Measurements from ENCODE around the gene KRTAP5-5. TPM values are rescaled to one million over a fixed set of nuclear protein-coding genes. Genes with fewer than 3 reads are reported as not detected.

KRTAP5-5 gene
- total and polyA plus RNA-seq, 2 of the 8 experiments (the other 6 are each of a cell fraction or from before 2014, with no cell fraction given): 0.09 TPM; not detected in 1

DNA sequence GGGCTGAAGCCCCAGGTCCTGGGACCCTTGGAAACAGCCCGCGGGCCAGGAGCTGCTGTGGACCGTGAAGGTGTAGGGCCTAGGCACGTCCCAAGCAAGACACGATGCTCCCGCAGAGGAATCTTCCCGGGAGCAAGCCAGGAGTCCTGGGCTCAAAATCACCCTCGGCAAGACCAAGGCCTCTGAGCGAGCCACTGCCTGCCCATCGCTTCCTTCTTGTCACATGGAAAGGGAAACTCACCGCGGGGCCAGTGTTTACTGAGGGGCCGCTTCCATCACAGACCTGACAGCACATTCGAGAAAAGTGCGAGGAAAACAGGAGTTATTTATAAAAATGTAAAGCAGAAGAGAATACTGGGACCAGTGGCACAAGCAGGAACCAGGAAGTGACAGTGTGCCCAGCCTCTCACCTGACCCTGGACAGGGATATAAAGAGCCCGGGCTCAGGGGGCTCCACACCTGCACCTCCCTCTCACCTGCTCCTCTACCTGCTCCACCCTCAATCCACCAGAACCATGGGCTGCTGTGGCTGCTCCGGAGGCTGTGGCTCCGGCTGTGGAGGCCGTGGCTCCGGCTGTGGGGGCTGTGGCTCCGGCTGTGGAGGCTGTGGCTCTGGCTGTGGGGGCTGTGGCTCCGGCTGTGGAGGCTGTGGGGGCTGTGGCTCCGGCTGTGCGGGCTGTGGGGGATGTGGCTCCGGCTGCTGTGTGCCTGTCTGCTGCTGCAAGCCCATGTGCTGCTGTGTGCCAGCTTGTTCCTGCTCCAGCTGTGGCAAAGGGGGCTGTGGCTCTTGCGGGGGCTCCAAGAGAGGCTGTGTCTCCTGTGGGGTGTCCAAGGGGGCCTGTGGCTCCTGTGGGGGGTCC, at the start of gene KRTAP5-5 (continued):
- TF ChIP-seq CTBP2 (IDR thresholded peaks at IDR 0.05; ENCODE audit: borderline replicate concordance, insufficient read depth, insufficient read length, low read length) (no peak), SP2 (IDR thresholded peaks at IDR 0.05; ENCODE audit: low read length) (no peak), CBX8 (IDR thresholded peaks at IDR 0.05; ENCODE audit: borderline replicate concordance, low read depth, low read length) (no peak), CHD1 (IDR thresholded peaks at IDR 0.05; ENCODE audit: low read depth, low read length) (no peak), SAP30 (IDR thresholded peaks at IDR 0.05; ENCODE audit: insufficient read depth, insufficient replicate concordance, low read length) (no peak), POU5F1 (IDR thresholded peaks at IDR 0.05; ENCODE audit: low read depth, low read length) (no peak), ZNF274 (IDR thresholded peaks at IDR 0.05; ENCODE audit: borderline replicate concordance, extremely low read depth, low read length) (no peak)
- TF ChIP-seq, protein P1, sequence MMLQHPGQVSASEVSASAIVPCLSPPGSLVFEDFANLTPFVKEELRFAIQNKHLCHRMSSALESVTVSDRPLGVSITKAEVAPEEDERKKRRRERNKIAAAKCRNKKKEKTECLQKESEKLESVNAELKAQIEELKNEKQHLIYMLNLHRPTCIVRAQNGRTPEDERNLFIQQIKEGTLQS (IDR thresholded peaks at IDR 0.05; ENCODE audit: insufficient read depth, low read depth, low read length): no peak
- TF ChIP-seq, protein P2, sequence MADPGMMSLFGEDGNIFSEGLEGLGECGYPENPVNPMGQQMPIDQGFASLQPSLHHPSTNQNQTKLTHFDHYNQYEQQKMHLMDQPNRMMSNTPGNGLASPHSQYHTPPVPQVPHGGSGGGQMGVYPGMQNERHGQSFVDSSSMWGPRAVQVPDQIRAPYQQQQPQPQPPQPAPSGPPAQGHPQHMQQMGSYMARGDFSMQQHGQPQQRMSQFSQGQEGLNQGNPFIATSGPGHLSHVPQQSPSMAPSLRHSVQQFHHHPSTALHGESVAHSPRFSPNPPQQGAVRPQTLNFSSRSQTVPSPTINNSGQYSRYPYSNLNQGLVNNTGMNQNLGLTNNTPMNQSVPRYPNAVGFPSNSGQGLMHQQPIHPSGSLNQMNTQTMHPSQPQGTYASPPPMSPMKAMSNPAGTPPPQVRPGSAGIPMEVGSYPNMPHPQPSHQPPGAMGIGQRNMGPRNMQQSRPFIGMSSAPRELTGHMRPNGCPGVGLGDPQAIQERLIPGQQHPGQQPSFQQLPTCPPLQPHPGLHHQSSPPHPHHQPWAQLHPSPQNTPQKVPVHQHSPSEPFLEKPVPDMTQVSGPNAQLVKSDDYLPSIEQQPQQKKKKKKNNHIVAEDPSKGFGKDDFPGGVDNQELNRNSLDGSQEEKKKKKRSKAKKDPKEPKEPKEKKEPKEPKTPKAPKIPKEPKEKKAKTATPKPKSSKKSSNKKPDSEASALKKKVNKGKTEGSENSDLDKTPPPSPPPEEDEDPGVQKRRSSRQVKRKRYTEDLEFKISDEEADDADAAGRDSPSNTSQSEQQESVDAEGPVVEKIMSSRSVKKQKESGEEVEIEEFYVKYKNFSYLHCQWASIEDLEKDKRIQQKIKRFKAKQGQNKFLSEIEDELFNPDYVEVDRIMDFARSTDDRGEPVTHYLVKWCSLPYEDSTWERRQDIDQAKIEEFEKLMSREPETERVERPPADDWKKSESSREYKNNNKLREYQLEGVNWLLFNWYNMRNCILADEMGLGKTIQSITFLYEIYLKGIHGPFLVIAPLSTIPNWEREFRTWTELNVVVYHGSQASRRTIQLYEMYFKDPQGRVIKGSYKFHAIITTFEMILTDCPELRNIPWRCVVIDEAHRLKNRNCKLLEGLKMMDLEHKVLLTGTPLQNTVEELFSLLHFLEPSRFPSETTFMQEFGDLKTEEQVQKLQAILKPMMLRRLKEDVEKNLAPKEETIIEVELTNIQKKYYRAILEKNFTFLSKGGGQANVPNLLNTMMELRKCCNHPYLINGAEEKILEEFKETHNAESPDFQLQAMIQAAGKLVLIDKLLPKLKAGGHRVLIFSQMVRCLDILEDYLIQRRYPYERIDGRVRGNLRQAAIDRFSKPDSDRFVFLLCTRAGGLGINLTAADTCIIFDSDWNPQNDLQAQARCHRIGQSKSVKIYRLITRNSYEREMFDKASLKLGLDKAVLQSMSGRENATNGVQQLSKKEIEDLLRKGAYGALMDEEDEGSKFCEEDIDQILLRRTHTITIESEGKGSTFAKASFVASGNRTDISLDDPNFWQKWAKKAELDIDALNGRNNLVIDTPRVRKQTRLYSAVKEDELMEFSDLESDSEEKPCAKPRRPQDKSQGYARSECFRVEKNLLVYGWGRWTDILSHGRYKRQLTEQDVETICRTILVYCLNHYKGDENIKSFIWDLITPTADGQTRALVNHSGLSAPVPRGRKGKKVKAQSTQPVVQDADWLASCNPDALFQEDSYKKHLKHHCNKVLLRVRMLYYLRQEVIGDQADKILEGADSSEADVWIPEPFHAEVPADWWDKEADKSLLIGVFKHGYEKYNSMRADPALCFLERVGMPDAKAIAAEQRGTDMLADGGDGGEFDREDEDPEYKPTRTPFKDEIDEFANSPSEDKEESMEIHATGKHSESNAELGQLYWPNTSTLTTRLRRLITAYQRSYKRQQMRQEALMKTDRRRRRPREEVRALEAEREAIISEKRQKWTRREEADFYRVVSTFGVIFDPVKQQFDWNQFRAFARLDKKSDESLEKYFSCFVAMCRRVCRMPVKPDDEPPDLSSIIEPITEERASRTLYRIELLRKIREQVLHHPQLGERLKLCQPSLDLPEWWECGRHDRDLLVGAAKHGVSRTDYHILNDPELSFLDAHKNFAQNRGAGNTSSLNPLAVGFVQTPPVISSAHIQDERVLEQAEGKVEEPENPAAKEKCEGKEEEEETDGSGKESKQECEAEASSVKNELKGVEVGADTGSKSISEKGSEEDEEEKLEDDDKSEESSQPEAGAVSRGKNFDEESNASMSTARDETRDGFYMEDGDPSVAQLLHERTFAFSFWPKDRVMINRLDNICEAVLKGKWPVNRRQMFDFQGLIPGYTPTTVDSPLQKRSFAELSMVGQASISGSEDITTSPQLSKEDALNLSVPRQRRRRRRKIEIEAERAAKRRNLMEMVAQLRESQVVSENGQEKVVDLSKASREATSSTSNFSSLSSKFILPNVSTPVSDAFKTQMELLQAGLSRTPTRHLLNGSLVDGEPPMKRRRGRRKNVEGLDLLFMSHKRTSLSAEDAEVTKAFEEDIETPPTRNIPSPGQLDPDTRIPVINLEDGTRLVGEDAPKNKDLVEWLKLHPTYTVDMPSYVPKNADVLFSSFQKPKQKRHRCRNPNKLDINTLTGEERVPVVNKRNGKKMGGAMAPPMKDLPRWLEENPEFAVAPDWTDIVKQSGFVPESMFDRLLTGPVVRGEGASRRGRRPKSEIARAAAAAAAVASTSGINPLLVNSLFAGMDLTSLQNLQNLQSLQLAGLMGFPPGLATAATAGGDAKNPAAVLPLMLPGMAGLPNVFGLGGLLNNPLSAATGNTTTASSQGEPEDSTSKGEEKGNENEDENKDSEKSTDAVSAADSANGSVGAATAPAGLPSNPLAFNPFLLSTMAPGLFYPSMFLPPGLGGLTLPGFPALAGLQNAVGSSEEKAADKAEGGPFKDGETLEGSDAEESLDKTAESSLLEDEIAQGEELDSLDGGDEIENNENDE (IDR thresholded peaks at IDR 0.05; ENCODE audit: insufficient replicate concordance, low read length): no peak
